Esophagus (tissue), 2 donors: ENCODE data around the gene ADSS2. TPM values are rescaled to one million over a fixed set of nuclear protein-coding genes. Genes with fewer than 3 reads are reported as not detected.

Experiments used
- H3K27ac ChIP-seq, 2 donors: one replicate each; pipeline ENCODE4 v1.5.1; 2013; ENCODE audit warnings: low read depth in 2 of 2, mild to moderate bottlenecking in 2 of 2, inconsistent platforms in 1 of 2, low read length in 1 of 2, moderate library complexity in 1 of 2
- H3K27me3 ChIP-seq, 2 donors: one replicate each; pipeline ENCODE4 v1.6.1; 2013; ENCODE audit warnings: low read length in 2 of 2, control low read depth in 1 of 2, mild to moderate bottlenecking in 1 of 2; ENCODE audit not compliant: insufficient read depth in 2 of 2, control insufficient read depth in 1 of 2
- H3K36me3 ChIP-seq, 2 donors: one replicate each; pipeline ENCODE4 v1.6.1; 2013; ENCODE audit warnings: low read length in 1 of 2; ENCODE audit not compliant: control insufficient read depth in 2 of 2, insufficient read depth in 2 of 2
- H3K4me1 ChIP-seq, 2 donors: one replicate each; pipeline ENCODE4 v1.6.1; 2013; ENCODE audit warnings: low read length in 1 of 2; ENCODE audit not compliant: control insufficient read depth in 2 of 2, insufficient read depth in 2 of 2
- H3K4me3 ChIP-seq, 2 donors: one replicate each; pipeline ENCODE4 v1.5.1; 2013; ENCODE audit warnings: low read length in 2 of 2, mild to moderate bottlenecking in 2 of 2, low read depth in 1 of 2, moderate library complexity in 1 of 2
- H3K9me3 ChIP-seq, 2 donors: one replicate each; pipeline ENCODE4 v1.6.1; 2013; ENCODE audit warnings: mild to moderate bottlenecking in 2 of 2, low read depth in 1 of 2, low read length in 1 of 2, moderate library complexity in 1 of 2; ENCODE audit not compliant: control insufficient read depth in 2 of 2, insufficient read depth in 1 of 2
- WGBS, 2 donors: extraction: QIAGEN DNeasy Blood & Tissue Kit; methylation state at CpG; one replicate each; pipeline ENCODE4 v1.1.7; 2013; 5-methylcytosine and 5-hydroxymethylcytosine counted together
- polyA plus RNA-seq, 2 donors: library from polyadenylated mRNA; stranded (reverse); fragments of 200-250 nt; gene quantifications; one replicate each; pipeline ENCODE4 v1.2.3, GENCODE V29; 2013
- donor health status: healthy with polysubstance abuse.
- donor health status: Bipolar disorder and iron deficiency.

ADSS2 gene
- polyA plus RNA-seq, 2 donors = 14.8 to 24.0 TPM

DNA sequence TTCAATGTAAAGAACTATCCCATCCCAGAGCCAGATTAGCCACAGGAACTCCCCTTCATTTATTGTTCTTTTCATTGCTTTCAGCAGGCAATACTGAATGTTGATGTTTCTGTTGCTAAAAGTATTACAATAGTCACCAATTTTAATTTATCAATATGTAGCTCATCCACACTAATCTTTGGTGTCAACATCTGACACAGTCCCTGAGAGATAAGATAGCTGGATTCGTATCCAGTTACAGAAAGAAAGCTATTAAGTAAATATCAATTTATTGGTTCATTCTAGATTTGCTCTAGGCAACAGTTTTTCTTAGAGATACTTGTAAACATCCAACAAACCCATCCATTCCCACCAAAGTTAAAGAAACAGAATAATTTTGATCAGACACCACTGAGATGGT lies 4.7 kb downstream of the ADSS2 start:
- Histone ChIP-seq H3K4me3 (no peak overlapping the region), H3K27ac (no peak overlapping the region), H3K27me3 (no peaks in the 10 kb centered on the region), H3K4me1 (peaks cover 0 to 2% of the 10 kb centered on the region in 2 donors), H3K36me3 (no peaks in the 10 kb centered on the region), H3K9me3 (no peaks in the 10 kb centered on the region)
- 50 to 85% methylated on average over 1 of the region's 1 CpG for WGBS, 2 donors

GRCh38 chr1:244445320-244446181 lies 6.2 kb downstream of the ADSS2 start:
- Histone ChIP-seq H3K27me3 (no peaks in the 10 kb centered on the region), H3K4me3 (no peak overlapping the region), H3K9me3 (no peaks in the 10 kb centered on the region), H3K4me1 (peaks cover 0 to 2% of the 10 kb centered on the region in 2 donors), H3K36me3 (no peaks in the 10 kb centered on the region), H3K27ac (peak overlapping the region; percentile 11 to 55)
- 57 to 73% methylated on average over 2 of the region's 2 CpGs for WGBS, 2 donors

DNA sequence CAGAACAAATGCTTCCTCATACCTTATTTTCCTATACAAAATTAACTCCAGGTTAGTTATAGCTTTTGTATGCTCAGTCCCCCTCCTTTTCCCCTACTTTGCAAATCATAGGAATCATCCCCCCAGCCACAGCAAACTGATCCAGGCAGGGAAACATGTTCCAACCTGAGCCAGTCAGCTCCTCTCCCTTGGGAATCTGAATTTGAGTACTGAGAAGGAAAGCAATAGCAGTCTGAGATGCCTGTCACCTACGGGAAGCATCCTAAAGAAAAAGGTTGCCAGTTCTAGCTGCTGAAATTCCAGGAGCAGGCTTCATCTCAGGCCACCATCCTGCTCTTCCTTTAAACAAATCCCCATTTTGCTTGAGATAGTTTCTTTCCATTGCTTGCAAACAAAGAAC lies 6.9 kb downstream of the ADSS2 start:
- peak overlapping the region; percentile 17 to 40 for H3K27ac ChIP-seq
- peaks cover 0 to 2% of the 10 kb centered on the region in 2 donors for H3K4me1 ChIP-seq
- WGBS, 2 donors = 21 to 44% methylated on average over 1 of the region's 1 CpG
- no peaks in the 10 kb centered on the region for H3K9me3 ChIP-seq
- no peaks in the 10 kb centered on the region for H3K27me3 ChIP-seq
- no peaks in the 10 kb centered on the region for H3K36me3 ChIP-seq
- H3K4me3 ChIP-seq = no peak overlapping the region

- H3K27me3 ChIP-seq = no peaks in the 10 kb centered on the region
- no peak overlapping the region for H3K4me3 ChIP-seq
- peaks cover 2 to 7% of the 10 kb centered on the region in 2 donors for H3K4me1 ChIP-seq
- WGBS, 2 donors = 84 to 91% methylated on average over 2 of the region's 2 CpGs
- H3K9me3 ChIP-seq = no peaks in the 10 kb centered on the region
- H3K27ac ChIP-seq = no peak overlapping the region
- no peaks in the 10 kb centered on the region for H3K36me3 ChIP-seq
Measured at GRCh38 chr1:244442850-244443249, 8.9 kb downstream of the ADSS2 start.

DNA sequence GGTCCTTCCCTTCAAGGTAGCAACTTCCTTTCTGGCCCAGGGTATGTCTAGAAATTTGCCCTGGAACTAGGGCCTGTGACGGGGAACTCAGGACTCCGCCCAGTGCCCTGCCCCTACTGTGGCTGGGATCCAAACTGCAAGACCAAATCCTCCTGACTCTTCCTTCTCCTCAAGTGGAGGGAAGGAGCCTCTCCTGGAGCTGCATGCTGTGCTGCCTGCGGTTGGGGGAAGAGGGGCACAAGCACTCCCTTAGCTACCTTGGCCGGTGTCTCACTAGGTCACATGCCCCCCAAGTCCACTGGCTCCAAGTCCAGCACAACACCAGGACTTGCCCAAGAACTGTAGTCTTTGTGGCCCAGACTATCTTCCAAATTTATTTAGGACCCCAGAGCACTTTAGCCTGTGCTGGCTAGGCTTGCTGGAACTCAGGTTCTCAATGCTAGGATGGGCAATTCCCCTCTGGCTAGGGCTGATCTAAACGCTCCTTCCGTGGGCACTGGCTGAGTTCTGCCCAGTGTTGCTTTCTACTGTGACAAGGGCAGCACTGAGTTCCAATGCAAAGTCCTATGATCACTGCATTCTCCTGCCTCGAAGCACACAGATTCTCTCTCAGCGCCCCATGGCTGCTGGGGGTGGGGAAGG lies 12.2 kb downstream of the ADSS2 start:
- no peak overlapping the region for H3K4me3 ChIP-seq
- H3K27me3 ChIP-seq = no peaks in the 10 kb centered on the region
- H3K36me3 ChIP-seq = peaks cover 0 to 3% of the 10 kb centered on the region in 2 donors
- peak overlapping the region in 1 of 2 donors; percentile 33 for H3K27ac ChIP-seq
- 69 to 75% methylated on average over 8 of the region's 8 CpGs for WGBS, 2 donors
- no peaks in the 10 kb centered on the region for H3K9me3 ChIP-seq
- peaks cover 2 to 5% of the 10 kb centered on the region in 2 donors for H3K4me1 ChIP-seq

DNA sequence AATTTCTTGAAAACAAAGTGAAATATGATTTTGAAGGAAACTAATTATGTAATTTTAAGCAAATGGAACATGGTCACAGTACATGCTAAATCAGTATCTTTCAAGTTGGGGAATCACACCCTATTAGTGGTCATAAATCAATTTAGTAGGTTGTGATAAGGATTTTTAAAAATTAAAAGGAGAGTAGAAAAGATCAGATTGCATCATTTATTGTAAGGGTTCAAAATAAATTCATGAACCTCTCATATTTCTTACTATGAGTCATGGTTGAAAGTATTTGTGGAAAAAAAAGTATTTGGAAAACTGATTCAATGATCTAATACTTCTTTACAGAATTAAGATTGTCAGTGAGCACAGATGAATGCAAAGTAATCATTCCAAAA lies 14.6 kb downstream of the ADSS2 start:
- peaks cover 0 to 6% of the 10 kb centered on the region in 2 donors for H3K36me3 ChIP-seq

DNA sequence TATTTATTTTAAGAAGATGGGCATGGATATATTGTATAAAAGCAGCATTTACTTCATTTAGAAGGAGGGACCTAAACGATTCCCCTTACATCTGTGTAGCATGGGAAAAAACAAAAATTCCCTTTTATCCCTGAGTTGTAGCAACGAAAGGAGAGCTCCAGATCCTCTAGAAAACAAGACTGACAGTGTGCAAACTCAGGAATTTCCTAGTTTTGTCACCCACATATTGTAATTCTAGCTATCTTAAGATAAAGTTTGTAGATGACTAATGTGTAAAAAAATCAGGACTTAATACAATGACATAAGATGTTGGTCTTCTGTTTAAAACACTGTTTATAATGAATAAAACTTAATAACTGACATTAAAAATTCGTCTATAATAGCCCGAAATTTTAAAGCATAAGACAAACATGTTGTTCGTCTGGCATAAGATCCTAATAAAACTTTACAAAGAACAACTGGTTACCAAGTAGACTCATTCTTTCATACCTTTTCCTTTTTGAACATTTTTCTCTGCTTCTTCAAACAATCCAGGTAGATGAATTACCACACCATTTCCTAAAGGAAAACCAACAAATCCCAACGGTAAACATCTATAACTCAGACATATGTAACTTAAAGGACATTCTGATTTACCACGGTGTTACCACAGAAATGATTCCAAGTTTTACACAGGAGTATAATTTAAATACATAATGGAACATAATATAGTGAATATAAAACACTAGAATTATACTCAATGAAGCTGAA lies 15.2 kb downstream of the ADSS2 start:
- H3K9me3 ChIP-seq = no peaks in the 10 kb centered on the region
- no peak overlapping the region for H3K27ac ChIP-seq
- H3K4me3 ChIP-seq = no peak overlapping the region
- H3K36me3 ChIP-seq = peaks cover 0 to 6% of the 10 kb centered on the region in 2 donors
- 74 to 75% methylated on average over 7 of the region's 7 CpGs for WGBS, 2 donors
- H3K4me1 ChIP-seq = peaks cover 2 to 5% of the 10 kb centered on the region in 2 donors
- H3K27me3 ChIP-seq = no peaks in the 10 kb centered on the region

More for the DNA sequence above, 14.6 kb downstream of the ADSS2 start:
- Histone ChIP-seq H3K27me3 (no peaks in the 10 kb centered on the region), H3K4me3 (no peak overlapping the region), H3K9me3 (no peaks in the 10 kb centered on the region), H3K27ac (no peak overlapping the region), H3K4me1 (peaks cover 2 to 5% of the 10 kb centered on the region in 2 donors)

DNA sequence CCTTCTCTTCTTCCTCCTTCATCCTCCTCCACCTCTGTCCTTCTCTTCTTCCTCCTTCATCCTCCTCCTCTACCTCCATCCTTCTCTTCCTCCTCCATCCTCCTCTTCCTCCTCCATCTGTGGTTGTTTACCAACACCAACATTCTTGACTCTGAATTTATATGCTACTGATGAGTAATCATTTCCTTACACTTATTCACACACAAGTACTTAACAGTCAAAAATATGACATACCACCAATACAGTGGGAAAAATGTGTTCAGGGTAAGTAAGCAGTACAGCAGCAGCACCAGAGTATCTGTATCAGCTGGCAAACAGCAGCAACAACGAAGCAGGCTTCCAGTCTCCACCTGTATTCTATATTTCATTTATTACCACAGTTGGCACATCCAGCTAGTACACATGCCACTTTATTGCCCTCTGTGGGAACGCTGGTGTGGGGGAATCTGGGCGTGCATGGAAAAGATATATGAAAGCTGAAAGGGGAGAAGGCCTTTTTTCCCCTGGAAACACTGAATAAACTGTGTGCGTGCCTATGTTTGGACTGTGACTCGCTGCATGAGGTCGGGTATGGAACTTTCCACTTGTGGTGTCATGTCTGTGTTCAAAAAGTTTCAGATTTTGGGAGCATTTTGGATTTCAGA lies 16.0 kb downstream of the ADSS2 start:
- Histone ChIP-seq H3K27ac (no peak overlapping the region), H3K4me1 (peaks cover 2 to 5% of the 10 kb centered on the region in 2 donors), H3K27me3 (no peaks in the 10 kb centered on the region), H3K9me3 (no peaks in the 10 kb centered on the region), H3K4me3 (no peak overlapping the region), H3K36me3 (peaks cover 0 to 6% of the 10 kb centered on the region in 2 donors)
- WGBS, 2 donors = 57 to 68% methylated on average over 6 of the region's 6 CpGs

DNA sequence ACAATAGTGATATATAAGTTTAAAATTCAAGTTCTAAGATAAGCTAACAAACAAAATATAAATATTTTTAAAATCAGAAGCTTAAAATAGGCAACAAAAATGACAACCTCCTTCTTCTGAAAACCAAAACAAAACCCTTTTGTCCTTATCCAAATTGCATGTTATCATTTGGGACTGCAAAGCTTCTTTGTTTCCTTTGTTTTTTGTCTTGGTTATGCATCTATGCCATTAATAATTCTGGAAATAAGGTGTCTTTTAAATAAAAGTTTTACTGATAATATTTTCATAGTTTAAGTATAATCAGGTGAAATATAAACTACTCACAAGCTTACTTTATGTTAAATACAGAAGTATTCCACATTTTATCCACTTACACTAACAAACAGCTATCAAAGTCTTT lies 20.5 kb downstream of the ADSS2 start:
- Histone ChIP-seq H3K9me3 (no peaks in the 10 kb centered on the region), H3K4me1 (no peaks in the 10 kb centered on the region), H3K27ac (no peak overlapping the region), H3K4me3 (no peak overlapping the region), H3K27me3 (no peaks in the 10 kb centered on the region), H3K36me3 (peaks cover 0 to 6% of the 10 kb centered on the region in 2 donors)
